HEK293 (cell line): ENCODE measurements around the gene GPR84.
A peak's percentile ranks its signal among the peaks of the same experiment; 100 is the strongest.

Experiments used
- CTCF ChIA-PET: fragments of 350-600 bp; formaldehyde crosslinking; extraction: SDS; loops from one replicate; lab custom pipeline; 2021; ENCODE audit warnings: antibody characterized with exemption; lab: Yijun Ruan, JAX
- POLR2A ChIA-PET: fragments of 300-600 bp; formaldehyde crosslinking; extraction: SDS; loops from one replicate; lab custom pipeline; 2020; ENCODE audit warnings: antibody characterized with exemption, inconsistent platforms; lab: Yijun Ruan, JAX
- H3K27ac ChIP-seq: fragments of 200-500 bp; sonication (Bioruptor generic); 2 replicates; pipeline ENCODE4 v1.5.1; 2014; ENCODE audit warnings: low read depth, low read length, control low read depth, inconsistent platforms; ENCODE audit errors: extremely low read depth
- H3K36me3 ChIP-seq, 2 experiments: fragments of 200-500 bp in 1 of 2; sonication (Bioruptor generic) in 1 of 2; 1 replicate in 1 of 2; 2 replicates in 1 of 2; pipeline ENCODE4 v1.5.1; 2014 to 2017; ENCODE audit warnings: inconsistent platforms in 2 of 2, low read length in 2 of 2; ENCODE audit not compliant: control insufficient read depth in 2 of 2, insufficient read depth in 1 of 2
- H3K4me1 ChIP-seq: fragments of 200-500 bp; sonication (Bioruptor generic); 2 replicates; pipeline ENCODE4 v1.5.1; 2014; ENCODE audit warnings: mild to moderate bottlenecking, low read length, inconsistent platforms; ENCODE audit not compliant: control insufficient read depth, insufficient read depth
- H3K4me3 ChIP-seq: 2 replicates; pipeline ENCODE4 v1.5.1; 2011; ENCODE audit warnings: low read depth, mild to moderate bottlenecking, control low read depth, low read length, moderate library complexity
- H3K9me3 ChIP-seq: fragments of 200-500 bp; sonication (Bioruptor generic); 2 replicates; pipeline ENCODE4 v1.5.1; 2014; ENCODE audit warnings: low read depth, low read length, inconsistent platforms; ENCODE audit not compliant: control insufficient read depth, insufficient read depth
- FEZF1 ChIP-seq: fragments of 450-650 bp; formaldehyde crosslinking; IDR thresholded peaks from 2 replicates; pipeline ENCODE4 v1.5.1; 2016; ENCODE audit warnings: missing biosample characterization, missing genetic modification characterization
- GLIS1 ChIP-seq: fragments of 450-650 bp; formaldehyde crosslinking; IDR thresholded peaks from 2 replicates; pipeline ENCODE4 v1.5.1; 2016; ENCODE audit warnings: missing biosample characterization, missing genetic modification characterization
- GLIS2 ChIP-seq: fragments of 450-650 bp; formaldehyde crosslinking; IDR thresholded peaks from 2 replicates; pipeline ENCODE4 v1.5.1; 2016; ENCODE audit warnings: missing biosample characterization, missing genetic modification characterization
- KLF16 ChIP-seq: fragments of 450-650 bp; formaldehyde crosslinking; IDR thresholded peaks from 2 replicates; pipeline ENCODE4 v1.5.1; 2017; ENCODE audit warnings: missing biosample characterization, missing genetic modification characterization
- PRDM1 ChIP-seq: fragments of 450-650 bp; formaldehyde crosslinking; IDR thresholded peaks from 2 replicates; pipeline ENCODE4; 2016; ENCODE audit warnings: missing biosample characterization, missing genetic modification characterization
- WT1 ChIP-seq: fragments of 450-650 bp; formaldehyde crosslinking; IDR thresholded peaks from 2 replicates; pipeline ENCODE4 v1.5.1; 2016; ENCODE audit warnings: missing biosample characterization, missing genetic modification characterization
- ZBTB8A ChIP-seq: fragments of 450-650 bp; formaldehyde crosslinking; IDR thresholded peaks from 2 replicates; pipeline ENCODE4 v1.5.1; 2016; ENCODE audit warnings: missing biosample characterization, missing genetic modification characterization
- ZFP37 ChIP-seq: fragments of 450-650 bp; formaldehyde crosslinking; IDR thresholded peaks from 2 replicates; pipeline ENCODE4 v1.5.1; 2016; ENCODE audit warnings: missing biosample characterization, missing genetic modification characterization
- ZNF175 ChIP-seq: fragments of 450-650 bp; formaldehyde crosslinking; IDR thresholded peaks from 2 replicates; pipeline ENCODE4 v1.5.1; 2016; ENCODE audit warnings: missing biosample characterization, missing genetic modification characterization
- ZNF211 ChIP-seq: fragments of 450-650 bp; formaldehyde crosslinking; IDR thresholded peaks from 2 replicates; pipeline ENCODE4 v1.5.1; 2016; ENCODE audit warnings: low read depth, missing biosample characterization, missing genetic modification characterization
- ZNF23 ChIP-seq: fragments of 450-650 bp; formaldehyde crosslinking; IDR thresholded peaks from 2 replicates; pipeline ENCODE4 v1.5.1; 2016; ENCODE audit warnings: missing biosample characterization, missing genetic modification characterization, borderline replicate concordance
- ZNF266 ChIP-seq: fragments of 450-650 bp; formaldehyde crosslinking; IDR thresholded peaks from 2 replicates; pipeline ENCODE4 v1.5.1; 2016; ENCODE audit warnings: missing biosample characterization, missing genetic modification characterization, low read depth
- ZNF335 ChIP-seq: fragments of 450-650 bp; formaldehyde crosslinking; conservative IDR thresholded peaks from 2 replicates; pipeline ENCODE4 v1.5.1; 2016; ENCODE audit warnings: missing biosample characterization, missing genetic modification characterization
- ZNF514 ChIP-seq: fragments of 450-650 bp; formaldehyde crosslinking; IDR thresholded peaks from 2 replicates; pipeline ENCODE4 v1.5.1; 2016; ENCODE audit warnings: missing biosample characterization, missing genetic modification characterization
- ZNF600 ChIP-seq: fragments of 450-650 bp; formaldehyde crosslinking; IDR thresholded peaks from 2 replicates; pipeline ENCODE4 v1.5.1; 2016; ENCODE audit warnings: missing biosample characterization, missing genetic modification characterization
- ZNF621 ChIP-seq: fragments of 450-650 bp; formaldehyde crosslinking; IDR thresholded peaks from 2 replicates; pipeline ENCODE4 v1.5.1; 2017; ENCODE audit warnings: missing biosample characterization, missing genetic modification characterization
- ZNF624 ChIP-seq: fragments of 450-650 bp; formaldehyde crosslinking; IDR thresholded peaks from 2 replicates; pipeline ENCODE4 v1.5.1; 2017; ENCODE audit warnings: missing biosample characterization, missing genetic modification characterization
- ZNF677 ChIP-seq: fragments of 450-650 bp; IDR thresholded peaks from 2 replicates; pipeline ENCODE4 v1.5.0; 2018; ENCODE audit warnings: missing biosample characterization, mild to moderate bottlenecking, missing genetic modification characterization, moderate library complexity
- ZNF76 ChIP-seq: fragments of 450-650 bp; formaldehyde crosslinking; IDR thresholded peaks from 2 replicates; pipeline ENCODE4; 2016; ENCODE audit warnings: low read depth, missing biosample characterization, missing genetic modification characterization, borderline replicate concordance
- TF ChIP-seq, protein P1 (sequence below): fragments of 450-650 bp; formaldehyde crosslinking; IDR thresholded peaks from 2 replicates; pipeline ENCODE4 v1.5.1; 2016; ENCODE audit warnings: missing biosample characterization, missing genetic modification characterization, low read depth
- TF ChIP-seq, protein P2 (sequence below): fragments of 450-650 bp; formaldehyde crosslinking; IDR thresholded peaks from 2 replicates; pipeline ENCODE4 v1.5.1; 2016; ENCODE audit warnings: missing biosample characterization, missing genetic modification characterization
- TF ChIP-seq, protein P3 (sequence below): fragments of 450-650 bp; formaldehyde crosslinking; IDR thresholded peaks from 2 replicates; pipeline ENCODE4 v1.5.1; 2016; ENCODE audit warnings: missing biosample characterization, missing genetic modification characterization
- TF ChIP-seq, protein P4 (sequence below): fragments of 450-650 bp; formaldehyde crosslinking; IDR thresholded peaks from 2 replicates; pipeline ENCODE4 v1.5.1; 2017; ENCODE audit warnings: missing biosample characterization, missing genetic modification characterization
- TF ChIP-seq, protein P5 (sequence below): fragments of 450-650 bp; formaldehyde crosslinking; IDR thresholded peaks from 2 replicates; pipeline ENCODE4 v1.5.1; 2016; ENCODE audit warnings: missing biosample characterization, missing genetic modification characterization

Gene GPR84

DNA sequence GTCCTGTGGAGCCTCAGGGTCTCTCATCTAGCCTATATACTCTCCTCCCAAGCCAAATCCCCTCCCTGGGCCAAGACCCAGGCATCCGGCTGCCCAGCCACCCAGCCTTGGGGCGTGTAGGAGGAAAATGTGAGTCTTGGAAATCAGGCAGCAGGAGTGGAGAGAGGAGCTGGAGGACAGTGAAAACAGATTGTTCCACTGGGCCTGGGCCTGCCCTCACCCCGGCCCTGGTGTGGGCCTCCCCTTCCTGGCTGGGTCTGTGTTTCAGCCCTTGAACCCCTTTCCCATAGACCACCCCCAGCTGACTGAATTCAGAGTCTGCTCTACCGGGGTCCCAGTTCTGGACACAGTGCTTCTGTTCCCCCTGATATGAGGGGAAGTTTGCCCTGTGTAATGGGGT lies 48.1 kb upstream of the GPR84 start (continued):
- TF ChIP-seq, protein P1, sequence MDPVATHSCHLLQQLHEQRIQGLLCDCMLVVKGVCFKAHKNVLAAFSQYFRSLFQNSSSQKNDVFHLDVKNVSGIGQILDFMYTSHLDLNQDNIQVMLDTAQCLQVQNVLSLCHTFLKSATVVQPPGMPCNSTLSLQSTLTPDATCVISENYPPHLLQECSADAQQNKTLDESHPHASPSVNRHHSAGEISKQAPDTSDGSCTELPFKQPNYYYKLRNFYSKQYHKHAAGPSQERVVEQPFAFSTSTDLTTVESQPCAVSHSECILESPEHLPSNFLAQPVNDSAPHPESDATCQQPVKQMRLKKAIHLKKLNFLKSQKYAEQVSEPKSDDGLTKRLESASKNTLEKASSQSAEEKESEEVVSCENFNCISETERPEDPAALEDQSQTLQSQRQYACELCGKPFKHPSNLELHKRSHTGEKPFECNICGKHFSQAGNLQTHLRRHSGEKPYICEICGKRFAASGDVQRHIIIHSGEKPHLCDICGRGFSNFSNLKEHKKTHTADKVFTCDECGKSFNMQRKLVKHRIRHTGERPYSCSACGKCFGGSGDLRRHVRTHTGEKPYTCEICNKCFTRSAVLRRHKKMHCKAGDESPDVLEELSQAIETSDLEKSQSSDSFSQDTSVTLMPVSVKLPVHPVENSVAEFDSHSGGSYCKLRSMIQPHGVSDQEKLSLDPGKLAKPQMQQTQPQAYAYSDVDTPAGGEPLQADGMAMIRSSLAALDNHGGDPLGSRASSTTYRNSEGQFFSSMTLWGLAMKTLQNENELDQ (tag by site-specific recombination) = no peak
- TF ChIP-seq, protein P2, sequence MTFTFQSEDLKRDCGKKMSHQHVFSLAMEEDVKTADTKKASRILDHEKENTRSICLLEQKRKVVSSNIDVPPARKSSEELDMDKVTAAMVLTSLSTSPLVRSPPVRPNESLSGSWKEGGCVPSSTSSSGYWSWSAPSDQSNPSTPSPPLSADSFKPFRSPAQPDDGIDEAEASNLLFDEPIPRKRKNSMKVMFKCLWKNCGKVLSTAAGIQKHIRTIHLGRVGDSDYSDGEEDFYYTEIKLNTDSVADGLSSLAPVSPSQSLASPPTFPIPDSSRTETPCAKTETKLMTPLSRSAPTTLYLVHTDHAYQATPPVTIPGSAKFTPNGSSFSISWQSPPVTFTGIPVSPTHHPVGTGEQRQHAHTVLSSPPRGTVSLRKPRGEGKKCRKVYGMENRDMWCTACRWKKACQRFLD = no peak
- no peak for TF ChIP-seq ZNF211 (tag by site-specific recombination)
- TF ChIP-seq ZNF23 = no peak
- TF ChIP-seq, protein P3, sequence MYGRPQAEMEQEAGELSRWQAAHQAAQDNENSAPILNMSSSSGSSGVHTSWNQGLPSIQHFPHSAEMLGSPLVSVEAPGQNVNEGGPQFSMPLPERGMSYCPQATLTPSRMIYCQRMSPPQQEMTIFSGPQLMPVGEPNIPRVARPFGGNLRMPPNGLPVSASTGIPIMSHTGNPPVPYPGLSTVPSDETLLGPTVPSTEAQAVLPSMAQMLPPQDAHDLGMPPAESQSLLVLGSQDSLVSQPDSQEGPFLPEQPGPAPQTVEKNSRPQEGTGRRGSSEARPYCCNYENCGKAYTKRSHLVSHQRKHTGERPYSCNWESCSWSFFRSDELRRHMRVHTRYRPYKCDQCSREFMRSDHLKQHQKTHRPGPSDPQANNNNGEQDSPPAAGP (tag by site-specific recombination) = no peak
- TF ChIP-seq ZNF266 (tag by site-specific recombination) = no peak
- no peak for TF ChIP-seq ZFP37
- TF ChIP-seq, protein P4, sequence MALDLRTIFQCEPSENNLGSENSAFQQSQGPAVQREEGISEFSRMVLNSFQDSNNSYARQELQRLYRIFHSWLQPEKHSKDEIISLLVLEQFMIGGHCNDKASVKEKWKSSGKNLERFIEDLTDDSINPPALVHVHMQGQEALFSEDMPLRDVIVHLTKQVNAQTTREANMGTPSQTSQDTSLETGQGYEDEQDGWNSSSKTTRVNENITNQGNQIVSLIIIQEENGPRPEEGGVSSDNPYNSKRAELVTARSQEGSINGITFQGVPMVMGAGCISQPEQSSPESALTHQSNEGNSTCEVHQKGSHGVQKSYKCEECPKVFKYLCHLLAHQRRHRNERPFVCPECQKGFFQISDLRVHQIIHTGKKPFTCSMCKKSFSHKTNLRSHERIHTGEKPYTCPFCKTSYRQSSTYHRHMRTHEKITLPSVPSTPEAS (tag by site-specific recombination) = no peak
- no peak for TF ChIP-seq ZNF621 (tag by site-specific recombination)
- no peak for TF ChIP-seq WT1 (tag by site-specific recombination)

DNA sequence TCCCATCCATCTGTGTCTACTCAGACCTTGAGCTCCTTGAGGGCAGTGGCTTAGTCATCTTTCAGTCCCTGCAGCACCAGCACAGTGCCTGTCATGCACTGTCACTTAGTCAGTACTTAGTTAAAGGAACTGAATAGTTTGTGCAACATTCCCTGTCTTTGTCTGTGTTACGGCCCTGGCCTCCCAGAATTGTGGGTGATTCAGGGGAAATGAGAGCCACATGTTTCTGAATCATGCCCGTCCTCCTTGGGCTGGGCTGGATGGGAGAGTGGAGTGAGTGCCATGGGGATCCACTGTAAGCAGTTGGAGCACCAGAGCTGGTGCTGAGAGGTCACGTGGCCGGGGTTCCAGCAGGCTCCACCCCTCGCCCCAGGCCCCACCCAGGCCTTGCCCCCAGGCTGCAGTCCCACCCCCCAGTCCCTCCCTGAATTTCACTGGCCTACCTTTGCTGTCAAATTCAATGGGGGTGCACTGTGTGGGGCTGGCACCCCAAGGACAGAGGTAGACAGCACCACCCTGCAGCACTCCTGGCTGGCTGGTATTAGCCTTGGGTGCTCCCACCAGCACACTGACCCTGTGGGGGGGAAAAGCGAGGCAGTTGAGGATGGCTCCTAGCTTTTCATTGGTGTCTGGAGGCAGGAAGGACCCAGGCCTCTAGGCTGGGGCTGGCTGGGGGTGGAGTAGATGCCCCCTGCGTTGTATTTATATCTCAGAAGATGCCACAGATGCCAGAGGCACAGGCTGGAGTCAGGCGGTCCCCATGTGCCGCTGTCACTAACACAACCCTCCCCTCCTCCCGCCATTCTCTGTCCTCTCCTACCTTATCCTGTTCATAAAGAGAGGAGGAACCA lies 47.3 kb upstream of the GPR84 start:
- POLR2A ChIA-PET = no interaction called here
- TF ChIP-seq PRDM1 (0 out of 2 replicates have a peak, but pooled peaks have one; percentile 15), ZNF677 (tag by site-specific recombination) (no peak), ZNF335 (no peak; the same call in 1 of the 2 replicates), KLF16 (tag by site-specific recombination) (no peak), ZNF600 (tag by site-specific recombination) (peak; percentile 85), GLIS2 (peak; percentile 67), FEZF1 (tag by site-specific recombination) (no peak), GLIS1 (tag by site-specific recombination) (peak; percentile 56)
- TF ChIP-seq, all 188 proteins: peak for 4
- Histone ChIP-seq H3K4me3 (no peak overlapping the region), H3K4me1 (no peaks in the 10 kb centered on the region), H3K27ac (no peak overlapping the region), H3K9me3 (no peaks in the 10 kb centered on the region), H3K36me3 (peaks cover 10 to 35% of the 10 kb centered on the region in 2 experiments)
- CTCF ChIA-PET = interaction anchor here (0.7 to 14.5 kb wide), 7 partner anchors 8 to 29 kb away, joined by 3 to 227 read pairs (median 4); no protein-coding TSS in a partner anchor

DNA sequence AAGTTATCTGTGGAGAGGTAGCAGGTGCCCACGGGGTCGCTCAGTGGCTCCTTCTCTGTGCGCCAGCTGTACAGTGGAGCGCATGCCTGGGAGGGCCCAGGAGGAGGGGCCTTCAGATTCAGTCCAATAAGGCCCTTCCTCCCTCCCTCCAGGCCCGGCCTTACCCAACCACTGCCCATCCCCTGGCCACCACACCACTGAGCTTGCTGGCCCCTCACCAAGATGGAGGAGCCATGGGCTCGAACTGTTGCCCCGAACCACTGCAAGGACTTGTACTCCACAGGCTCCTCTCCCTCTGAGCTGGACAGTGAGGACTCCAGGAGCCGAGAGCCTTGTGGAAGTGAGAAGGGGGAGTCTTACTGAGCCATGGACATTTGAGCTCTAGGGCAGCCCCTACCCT lies 45.0 kb upstream of the GPR84 start:
- Histone ChIP-seq H3K9me3 (no peaks in the 10 kb centered on the region), H3K4me1 (no peaks in the 10 kb centered on the region), H3K4me3 (no peak overlapping the region), H3K36me3 (peaks cover 10 to 53% of the 10 kb centered on the region in 2 experiments), H3K27ac (no peak overlapping the region)
- TF ChIP-seq ZNF175 = no peak
- no peak for TF ChIP-seq ZNF514 (tag by site-specific recombination)
- TF ChIP-seq, protein P5, sequence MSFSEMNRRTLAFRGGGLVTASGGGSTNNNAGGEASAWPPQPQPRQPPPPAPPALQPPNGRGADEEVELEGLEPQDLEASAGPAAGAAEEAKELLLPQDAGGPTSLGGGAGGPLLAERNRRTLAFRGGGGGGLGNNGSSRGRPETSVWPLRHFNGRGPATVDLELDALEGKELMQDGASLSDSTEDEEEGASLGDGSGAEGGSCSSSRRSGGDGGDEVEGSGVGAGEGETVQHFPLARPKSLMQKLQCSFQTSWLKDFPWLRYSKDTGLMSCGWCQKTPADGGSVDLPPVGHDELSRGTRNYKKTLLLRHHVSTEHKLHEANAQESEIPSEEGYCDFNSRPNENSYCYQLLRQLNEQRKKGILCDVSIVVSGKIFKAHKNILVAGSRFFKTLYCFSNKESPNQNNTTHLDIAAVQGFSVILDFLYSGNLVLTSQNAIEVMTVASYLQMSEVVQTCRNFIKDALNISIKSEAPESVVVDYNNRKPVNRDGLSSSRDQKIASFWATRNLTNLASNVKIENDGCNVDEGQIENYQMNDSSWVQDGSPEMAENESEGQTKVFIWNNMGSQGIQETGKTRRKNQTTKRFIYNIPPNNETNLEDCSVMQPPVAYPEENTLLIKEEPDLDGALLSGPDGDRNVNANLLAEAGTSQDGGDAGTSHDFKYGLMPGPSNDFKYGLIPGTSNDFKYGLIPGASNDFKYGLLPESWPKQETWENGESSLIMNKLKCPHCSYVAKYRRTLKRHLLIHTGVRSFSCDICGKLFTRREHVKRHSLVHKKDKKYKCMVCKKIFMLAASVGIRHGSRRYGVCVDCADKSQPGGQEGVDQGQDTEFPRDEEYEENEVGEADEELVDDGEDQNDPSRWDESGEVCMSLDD (tag by site-specific recombination) = no peak
- no peak for TF ChIP-seq ZNF23
- TF ChIP-seq ZNF76 (tag by site-specific recombination) = no peak
- TF ChIP-seq ZBTB8A (tag by site-specific recombination) = no peak
- no peak for TF ChIP-seq ZNF624 (tag by site-specific recombination)
- POLR2A ChIA-PET = no interaction called here
- CTCF ChIA-PET = interaction anchor here (0.6 to 14.5 kb wide), 9 partner anchors 7 to 410 kb away, joined by 3 to 227 read pairs (median 4); no protein-coding TSS in a partner anchor
